Prostate gland (tissue), 2 donors: ENCODE measurements around the gene HERC3.

Experiments
- POLR2AphosphoS5 ChIP-seq: sonication (generic); formaldehyde crosslinking; IDR thresholded peaks from one replicate; pipeline ENCODE4 v1.6.1; 2017; ENCODE audit warnings: antibody characterized with exemption
- TF ChIP-seq, protein P1 (sequence below), 4 experiments: fragments of 200-600 bp in 2 of 4; fragments of 450-650 bp in 2 of 4; sonication (generic) in 2 of 4; IDR thresholded peaks; 1 replicate in 3 of 4; 2 replicates in 1 of 4; pipeline ENCODE4 v1.5.1; 2016 to 2019; ENCODE audit warnings: antibody characterized with exemption in 4 of 4, mild to moderate bottlenecking in 2 of 4, moderate library complexity in 2 of 4

DNA sequence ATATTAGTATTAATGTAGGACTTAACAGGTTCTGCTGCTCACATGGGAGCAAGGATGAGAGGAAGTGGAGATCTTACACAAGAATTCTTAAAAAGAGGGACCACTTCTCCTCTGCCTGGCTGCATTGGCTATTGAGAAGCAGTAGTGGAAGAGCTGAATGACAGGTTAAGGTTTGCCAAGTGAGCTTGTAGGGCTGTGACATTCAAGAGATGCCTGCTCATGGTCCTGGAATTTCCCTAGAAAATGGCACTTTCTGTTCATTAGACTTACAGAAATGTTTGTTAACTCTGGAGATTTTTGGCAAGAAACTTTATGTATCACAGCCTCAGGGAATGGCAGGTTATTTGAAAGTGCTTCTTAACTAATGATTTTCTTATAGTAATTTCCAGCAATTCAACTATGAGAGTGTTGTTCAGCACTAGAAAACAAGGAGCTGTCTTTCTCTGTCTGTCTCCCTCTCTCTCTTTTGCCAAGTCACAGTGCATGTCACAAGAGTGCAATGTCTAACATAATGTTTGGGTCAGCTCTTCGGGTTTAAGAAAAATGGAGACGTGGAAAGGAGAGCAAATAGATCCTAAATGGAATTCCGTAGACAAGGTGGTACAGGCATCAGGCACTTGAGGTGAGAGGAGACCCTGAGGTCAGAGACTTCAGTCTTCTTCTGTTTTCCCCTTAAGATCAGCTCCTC, 113.7 kb downstream of the HERC3 start:
- TF ChIP-seq, protein P1, sequence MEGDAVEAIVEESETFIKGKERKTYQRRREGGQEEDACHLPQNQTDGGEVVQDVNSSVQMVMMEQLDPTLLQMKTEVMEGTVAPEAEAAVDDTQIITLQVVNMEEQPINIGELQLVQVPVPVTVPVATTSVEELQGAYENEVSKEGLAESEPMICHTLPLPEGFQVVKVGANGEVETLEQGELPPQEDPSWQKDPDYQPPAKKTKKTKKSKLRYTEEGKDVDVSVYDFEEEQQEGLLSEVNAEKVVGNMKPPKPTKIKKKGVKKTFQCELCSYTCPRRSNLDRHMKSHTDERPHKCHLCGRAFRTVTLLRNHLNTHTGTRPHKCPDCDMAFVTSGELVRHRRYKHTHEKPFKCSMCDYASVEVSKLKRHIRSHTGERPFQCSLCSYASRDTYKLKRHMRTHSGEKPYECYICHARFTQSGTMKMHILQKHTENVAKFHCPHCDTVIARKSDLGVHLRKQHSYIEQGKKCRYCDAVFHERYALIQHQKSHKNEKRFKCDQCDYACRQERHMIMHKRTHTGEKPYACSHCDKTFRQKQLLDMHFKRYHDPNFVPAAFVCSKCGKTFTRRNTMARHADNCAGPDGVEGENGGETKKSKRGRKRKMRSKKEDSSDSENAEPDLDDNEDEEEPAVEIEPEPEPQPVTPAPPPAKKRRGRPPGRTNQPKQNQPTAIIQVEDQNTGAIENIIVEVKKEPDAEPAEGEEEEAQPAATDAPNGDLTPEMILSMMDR (IDR thresholded peaks at IDR 0.05) = no peak
- TF ChIP-seq POLR2AphosphoS5 = no peak
